HFFc6 (cell line): ENCODE measurements around the gene RASD1. TPM values are rescaled to one million over a fixed set of nuclear protein-coding genes. Genes with fewer than 3 reads are reported as not detected.

Source experiments
- DNase-seq: peaks from one replicate; pipeline ENCODE4 v3.0.0-alpha.2; 2018
- H3K27ac Mint-ChIP-seq: 2 replicates; pipeline ENCODE4 v1.8.0; 2020; ENCODE audit warnings: mild to moderate bottlenecking, mixed read lengths
- H3K27me3 Mint-ChIP-seq: 2 replicates; pipeline ENCODE4 v1.8.0; 2021; ENCODE audit warnings: mild to moderate bottlenecking, moderate library complexity, mixed read lengths; ENCODE audit not compliant: insufficient read depth
- H3K36me3 Mint-ChIP-seq: 2 replicates; pipeline ENCODE4 v1.8.0; 2021; ENCODE audit warnings: low read depth, mixed read lengths
- H3K4me1 Mint-ChIP-seq: 2 replicates; pipeline ENCODE4 v1.8.0; 2020; ENCODE audit warnings: low read depth, mixed read lengths
- H3K4me3 Mint-ChIP-seq: 2 replicates; pipeline ENCODE4 v1.8.0; 2020; ENCODE audit warnings: mild to moderate bottlenecking, moderate library complexity, mixed read lengths
- H3K9me3 Mint-ChIP-seq: 2 replicates; pipeline ENCODE4 v1.8.0; 2020; ENCODE audit warnings: mild to moderate bottlenecking, mixed read lengths
- total RNA-seq, 6 experiments: library from RNA; stranded (reverse); fragmentation: NEBNext Ultra II Directional; extraction: Animal tissue kit (Norgen Biotek cat#: 25700); gene quantifications; 2 replicates in 1 of 6; 3 replicates in 5 of 6; pipeline ENCODE4 v1.2.3, GENCODE V29; 2021
- TF ChIP-seq, protein P1 (sequence below): fragments of 200-600 bp; sonication (generic); IDR thresholded peaks from 2 replicates; pipeline ENCODE4 v1.5.0; 2021; ENCODE audit warnings: antibody characterized with exemption, mild to moderate bottlenecking

The RASD1 gene
- total RNA-seq, 6 experiments from 2014 or later = 0.17 to 1.1 (median 0.43) TPM

DNA sequence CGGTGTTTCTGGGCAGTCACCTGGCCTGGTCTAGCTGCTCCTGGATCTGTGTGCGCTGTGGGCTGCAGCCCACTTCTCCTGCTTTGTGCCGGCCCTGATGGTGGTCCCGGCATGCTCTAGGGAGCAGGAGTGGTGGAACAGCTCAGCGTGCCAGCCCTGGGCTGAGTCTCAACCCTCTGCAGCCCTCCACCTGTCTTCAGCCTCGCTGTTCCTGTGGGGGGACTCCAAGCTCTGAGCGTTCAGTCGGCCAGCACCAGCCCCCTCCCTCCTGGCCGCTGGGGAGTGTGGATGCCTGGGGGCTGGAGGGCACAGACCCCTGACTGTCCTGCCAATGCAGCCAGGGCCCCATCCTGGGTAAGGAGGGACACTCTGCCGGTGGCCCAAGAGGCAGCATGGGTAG is 23.7 kb upstream of the RASD1 start:
- H3K4me1 Mint-ChIP-seq = peaks cover 17% of the 10 kb centered on the region
- no peak for DNase-seq
- no peaks in the 10 kb centered on the region for H3K9me3 Mint-ChIP-seq
- no peaks in the 10 kb centered on the region for H3K36me3 Mint-ChIP-seq
- no peaks in the 10 kb centered on the region for H3K27me3 Mint-ChIP-seq
- no peak overlapping the region for H3K4me3 Mint-ChIP-seq
- TF ChIP-seq, protein P1, sequence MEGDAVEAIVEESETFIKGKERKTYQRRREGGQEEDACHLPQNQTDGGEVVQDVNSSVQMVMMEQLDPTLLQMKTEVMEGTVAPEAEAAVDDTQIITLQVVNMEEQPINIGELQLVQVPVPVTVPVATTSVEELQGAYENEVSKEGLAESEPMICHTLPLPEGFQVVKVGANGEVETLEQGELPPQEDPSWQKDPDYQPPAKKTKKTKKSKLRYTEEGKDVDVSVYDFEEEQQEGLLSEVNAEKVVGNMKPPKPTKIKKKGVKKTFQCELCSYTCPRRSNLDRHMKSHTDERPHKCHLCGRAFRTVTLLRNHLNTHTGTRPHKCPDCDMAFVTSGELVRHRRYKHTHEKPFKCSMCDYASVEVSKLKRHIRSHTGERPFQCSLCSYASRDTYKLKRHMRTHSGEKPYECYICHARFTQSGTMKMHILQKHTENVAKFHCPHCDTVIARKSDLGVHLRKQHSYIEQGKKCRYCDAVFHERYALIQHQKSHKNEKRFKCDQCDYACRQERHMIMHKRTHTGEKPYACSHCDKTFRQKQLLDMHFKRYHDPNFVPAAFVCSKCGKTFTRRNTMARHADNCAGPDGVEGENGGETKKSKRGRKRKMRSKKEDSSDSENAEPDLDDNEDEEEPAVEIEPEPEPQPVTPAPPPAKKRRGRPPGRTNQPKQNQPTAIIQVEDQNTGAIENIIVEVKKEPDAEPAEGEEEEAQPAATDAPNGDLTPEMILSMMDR = no peak
- no peak overlapping the region for H3K27ac Mint-ChIP-seq

DNA sequence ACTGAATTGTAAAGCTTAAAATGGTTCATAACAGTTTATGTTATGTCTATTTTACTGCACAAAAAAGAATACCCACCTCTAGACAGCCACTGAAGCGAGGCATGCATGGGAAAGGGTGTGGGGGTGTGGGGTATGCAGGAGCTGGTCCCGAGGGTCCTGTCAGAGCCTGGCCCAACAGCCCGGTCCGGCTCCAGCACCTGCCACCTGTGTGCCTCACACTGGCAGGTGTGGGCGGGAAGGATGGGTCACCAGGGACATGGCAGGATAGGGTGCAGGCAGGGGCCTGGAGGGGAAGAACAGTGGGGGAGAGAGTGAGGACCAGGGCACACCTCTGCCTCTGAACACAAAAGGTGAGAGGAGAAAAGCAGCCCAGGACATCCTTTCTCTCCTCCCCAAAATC is 22.8 kb upstream of the RASD1 start:
- no peak overlapping the region for H3K27ac Mint-ChIP-seq
- H3K4me1 Mint-ChIP-seq = peaks cover 20% of the 10 kb centered on the region
- H3K9me3 Mint-ChIP-seq = no peaks in the 10 kb centered on the region
- TF ChIP-seq, protein P1 = no peak
- H3K36me3 Mint-ChIP-seq = no peaks in the 10 kb centered on the region
- DNase-seq = no peak
- H3K27me3 Mint-ChIP-seq = no peaks in the 10 kb centered on the region
- no peak overlapping the region for H3K4me3 Mint-ChIP-seq

DNA sequence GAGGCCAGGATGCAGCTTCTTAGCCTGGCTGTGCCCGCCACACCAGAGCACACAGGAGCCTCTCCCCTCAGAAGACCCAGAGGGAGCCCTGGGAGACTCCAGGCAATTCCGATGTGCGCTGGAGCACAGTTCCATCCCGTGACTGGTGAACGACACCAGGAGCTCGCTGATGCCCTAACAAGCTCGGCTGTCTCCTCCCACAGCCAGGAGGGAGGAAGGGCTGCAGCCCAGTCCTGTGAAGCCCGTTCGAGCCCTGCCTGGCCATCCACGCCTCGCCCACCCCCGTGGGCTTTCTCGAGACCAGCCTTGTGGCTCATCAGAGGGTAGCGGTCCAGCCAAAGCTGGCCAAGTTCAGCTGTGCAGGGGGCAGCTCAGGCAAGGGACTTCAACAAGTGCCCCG is 21.8 kb upstream of the RASD1 start:
- no peak for DNase-seq
- no peaks in the 10 kb centered on the region for H3K27me3 Mint-ChIP-seq
- no peaks in the 10 kb centered on the region for H3K36me3 Mint-ChIP-seq
- H3K27ac Mint-ChIP-seq = no peak overlapping the region
- TF ChIP-seq, protein P1 = no peak
- H3K4me3 Mint-ChIP-seq = no peak overlapping the region
- H3K9me3 Mint-ChIP-seq = no peaks in the 10 kb centered on the region
- H3K4me1 Mint-ChIP-seq = peaks cover 20% of the 10 kb centered on the region

DNA sequence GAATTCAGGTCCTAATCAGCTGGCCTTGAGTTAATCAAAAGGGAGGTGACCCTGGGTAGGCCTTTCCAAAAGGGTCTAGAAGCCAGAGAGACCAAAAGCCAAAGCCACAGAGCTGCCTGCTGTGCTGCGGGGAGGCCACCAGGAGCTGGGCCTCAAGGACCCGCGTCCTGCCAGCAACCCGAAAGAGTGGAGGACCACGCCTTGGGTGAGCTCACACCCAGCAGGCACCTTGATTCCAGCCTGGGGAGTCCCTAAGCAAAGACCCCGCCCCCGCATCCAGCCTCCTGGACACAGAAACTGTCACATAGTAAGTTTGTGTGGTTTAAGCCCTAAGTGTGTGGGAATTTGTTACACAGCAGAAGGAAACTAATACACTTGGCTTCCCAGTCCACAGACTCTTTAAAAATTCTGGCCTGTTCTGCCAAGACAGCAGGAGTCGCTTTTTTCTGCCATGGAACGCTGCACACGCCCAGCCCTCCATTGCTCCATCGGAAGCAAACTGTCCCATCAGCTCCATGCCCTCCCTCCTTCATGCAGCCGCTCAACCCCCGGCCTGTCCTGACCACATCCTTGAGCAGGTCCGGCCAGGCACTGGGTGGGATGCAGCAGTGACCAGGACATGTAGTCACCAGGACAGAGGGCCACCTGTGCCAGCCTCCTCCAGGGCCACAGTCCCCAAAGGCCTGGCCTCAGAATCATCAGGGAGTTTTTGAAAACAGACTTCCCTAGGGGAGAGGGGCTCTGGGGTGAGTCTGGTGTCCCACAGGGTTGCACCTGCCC is 20.9 kb upstream of the RASD1 start:
- peaks cover 2% of the 10 kb centered on the region; the same call in 1 of the 2 replicates for H3K27me3 Mint-ChIP-seq
- no peaks in the 10 kb centered on the region for H3K36me3 Mint-ChIP-seq
- DNase-seq = no peak
- H3K4me3 Mint-ChIP-seq = no peak overlapping the region
- peaks cover 25% of the 10 kb centered on the region for H3K4me1 Mint-ChIP-seq
- H3K9me3 Mint-ChIP-seq = no peaks in the 10 kb centered on the region
- peak overlapping the region; percentile 95; the same call in 1 of the 2 replicates for H3K27ac Mint-ChIP-seq
- TF ChIP-seq, protein P1 = peak; percentile 28

DNA sequence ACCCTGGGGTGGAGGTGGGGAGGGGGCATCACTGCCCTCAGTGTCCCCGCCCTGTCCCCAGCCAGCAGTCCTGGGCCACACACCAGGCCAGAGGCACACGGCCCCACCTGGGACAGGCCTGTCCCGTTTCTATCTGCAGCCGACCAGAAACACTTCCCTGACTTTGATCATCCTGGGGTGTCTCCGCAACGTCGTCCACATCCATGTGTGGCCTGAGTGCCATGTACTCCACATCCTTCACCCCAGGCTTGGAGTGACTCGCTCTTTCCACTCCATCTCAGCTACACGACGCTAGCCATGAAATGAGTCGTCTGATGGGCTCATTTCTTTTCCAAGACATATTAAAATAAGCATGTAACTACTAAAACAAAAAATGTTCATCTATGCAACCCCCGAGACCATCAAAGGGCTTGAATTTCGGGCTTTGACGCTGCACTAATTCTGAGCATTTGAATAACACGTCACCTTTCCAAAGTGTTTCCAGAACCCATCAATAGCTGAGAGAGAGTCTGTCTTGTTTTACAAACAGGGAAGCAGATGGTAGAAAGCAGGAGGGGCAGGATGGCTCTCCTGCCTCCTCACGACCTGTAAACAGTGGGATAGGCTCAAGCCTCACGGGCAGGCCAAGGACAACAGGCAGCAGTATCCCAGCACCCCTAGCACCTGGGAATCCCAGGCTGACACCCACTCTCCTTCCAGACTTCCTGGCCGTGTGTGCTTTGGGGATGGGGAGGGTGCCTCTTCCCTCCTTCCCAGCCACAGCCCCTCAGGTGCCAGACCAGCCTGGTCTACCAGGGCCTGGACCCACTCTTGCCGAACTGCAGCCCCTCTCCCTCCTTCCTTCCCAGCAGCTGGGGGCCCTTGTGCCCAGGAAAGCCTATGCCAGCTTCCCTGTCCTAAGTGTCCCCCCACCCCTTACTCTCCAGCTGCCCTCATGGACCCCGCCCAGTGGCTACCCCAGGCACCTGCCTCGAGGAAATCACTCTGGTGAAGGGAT is 20.0 kb upstream of the RASD1 start:
- peaks cover 5% of the 10 kb centered on the region; the same call in 1 of the 2 replicates for H3K27me3 Mint-ChIP-seq

More for the DNA sequence above, 20.0 kb upstream of the RASD1 start:
- Mint-ChIP-seq H3K9me3 (no peaks in the 10 kb centered on the region), H3K4me3 (peak overlapping the region; percentile 36; the same call in 1 of the 2 replicates), H3K27ac (peak overlapping the region; percentile 95), H3K4me1 (peaks cover 30% of the 10 kb centered on the region), H3K36me3 (no peaks in the 10 kb centered on the region)
- peak; percentile 83 for DNase-seq
- TF ChIP-seq, protein P1 = no peak
